22Rv1 (cell line): ENCODE results near the gene UPB1.

Source experiments
- H3K27ac ChIP-seq: fragments of 450-650 bp; 2 replicates; pipeline ENCODE4 v1.5.1; 2017
- ZFX ChIP-seq: fragments of 450-650 bp; IDR thresholded peaks from 2 replicates; pipeline ENCODE4 v1.6.1; 2017; ENCODE audit warnings: antibody characterized with exemption, borderline replicate concordance
- TF ChIP-seq, protein P1 (sequence below): fragments of 450-650 bp; IDR thresholded peaks from 2 replicates; pipeline ENCODE4 v1.5.1; 2017; ENCODE audit warnings: mild to moderate bottlenecking

The UPB1 gene

DNA sequence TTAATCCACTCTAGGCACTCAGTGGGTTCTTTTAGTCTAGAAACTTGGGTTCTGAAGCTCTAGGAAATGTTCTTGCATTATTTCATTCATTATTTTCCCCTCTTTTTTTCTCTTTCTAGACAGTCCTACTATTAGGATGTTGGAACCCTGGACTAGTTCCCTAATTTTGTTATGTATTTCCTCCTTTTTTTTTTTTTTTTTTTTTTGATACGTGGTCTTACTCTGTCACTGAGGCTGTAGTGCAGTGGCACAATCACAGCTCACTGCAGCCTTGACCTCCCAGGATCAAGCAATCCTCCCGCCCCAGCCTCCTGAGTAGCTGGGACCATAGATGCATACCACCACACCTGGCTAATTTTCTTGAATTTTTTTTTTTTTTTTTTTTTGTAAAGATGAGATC lies 9.4 kb downstream of the UPB1 start:
- no peak overlapping the region for H3K27ac ChIP-seq
- TF ChIP-seq ZFX = no peak
- TF ChIP-seq, protein P1, sequence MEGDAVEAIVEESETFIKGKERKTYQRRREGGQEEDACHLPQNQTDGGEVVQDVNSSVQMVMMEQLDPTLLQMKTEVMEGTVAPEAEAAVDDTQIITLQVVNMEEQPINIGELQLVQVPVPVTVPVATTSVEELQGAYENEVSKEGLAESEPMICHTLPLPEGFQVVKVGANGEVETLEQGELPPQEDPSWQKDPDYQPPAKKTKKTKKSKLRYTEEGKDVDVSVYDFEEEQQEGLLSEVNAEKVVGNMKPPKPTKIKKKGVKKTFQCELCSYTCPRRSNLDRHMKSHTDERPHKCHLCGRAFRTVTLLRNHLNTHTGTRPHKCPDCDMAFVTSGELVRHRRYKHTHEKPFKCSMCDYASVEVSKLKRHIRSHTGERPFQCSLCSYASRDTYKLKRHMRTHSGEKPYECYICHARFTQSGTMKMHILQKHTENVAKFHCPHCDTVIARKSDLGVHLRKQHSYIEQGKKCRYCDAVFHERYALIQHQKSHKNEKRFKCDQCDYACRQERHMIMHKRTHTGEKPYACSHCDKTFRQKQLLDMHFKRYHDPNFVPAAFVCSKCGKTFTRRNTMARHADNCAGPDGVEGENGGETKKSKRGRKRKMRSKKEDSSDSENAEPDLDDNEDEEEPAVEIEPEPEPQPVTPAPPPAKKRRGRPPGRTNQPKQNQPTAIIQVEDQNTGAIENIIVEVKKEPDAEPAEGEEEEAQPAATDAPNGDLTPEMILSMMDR = no peak

- TF ChIP-seq ZFX = no peak
- TF ChIP-seq, protein P1 = no peak
- H3K27ac ChIP-seq = no peak overlapping the region
Measured at GRCh38 chr22:24504956-24505736, 10.0 kb downstream of the UPB1 start.

DNA sequence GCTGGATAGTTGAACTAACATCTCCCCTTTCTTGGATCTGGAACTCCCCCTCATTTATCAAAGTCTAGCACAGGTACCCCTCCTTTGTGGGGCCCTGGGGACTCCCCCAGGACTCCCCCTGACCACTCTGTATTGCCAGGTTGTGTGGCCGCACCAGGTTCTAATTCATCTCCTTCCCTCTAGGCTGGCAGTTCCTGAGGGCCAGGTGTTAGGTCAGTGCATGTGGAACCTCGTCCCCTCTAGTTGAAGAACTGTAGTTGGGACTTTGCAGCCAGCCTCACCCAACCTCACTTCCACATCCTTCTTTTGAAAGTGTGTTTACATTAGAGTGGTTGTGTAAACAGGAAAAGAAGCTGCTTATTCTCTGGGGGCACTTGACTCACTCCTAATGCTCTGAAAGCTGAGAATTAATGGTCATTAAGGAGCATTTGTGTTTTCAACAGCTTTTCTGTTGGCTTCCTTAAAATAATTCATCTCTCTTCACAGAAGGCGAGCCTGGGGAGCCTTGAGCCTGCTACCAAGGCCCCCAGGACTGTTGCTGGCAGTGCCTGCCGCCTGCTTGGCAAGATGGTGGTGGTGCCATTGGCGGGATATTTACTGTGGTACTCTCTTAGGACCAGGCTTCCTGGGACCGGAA lies 11.8 kb downstream of the UPB1 start:
- no peak overlapping the region for H3K27ac ChIP-seq
- no peak for TF ChIP-seq ZFX
- TF ChIP-seq, protein P1 = no peak

DNA sequence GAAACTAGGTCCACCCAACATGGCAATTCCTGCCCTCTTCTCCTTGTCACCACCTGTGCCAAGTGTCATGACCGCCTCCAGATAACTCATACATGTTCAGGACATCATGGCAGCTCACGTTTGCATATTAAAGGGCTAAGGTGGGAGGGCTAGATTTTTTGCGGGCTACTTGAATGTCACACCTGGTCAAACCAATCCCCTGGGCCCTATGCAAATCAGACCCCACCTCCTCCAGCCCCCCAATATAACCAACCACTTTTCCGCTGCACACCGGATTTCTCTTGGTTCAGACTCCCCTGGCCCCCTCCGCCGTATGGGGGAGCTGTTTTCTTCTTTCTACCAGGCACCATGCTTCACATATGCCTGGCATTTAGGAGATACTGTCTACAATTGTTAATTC lies 12.6 kb downstream of the UPB1 start:
- TF ChIP-seq ZFX = no peak
- TF ChIP-seq, protein P1 = no peak
- no peak overlapping the region for H3K27ac ChIP-seq

DNA sequence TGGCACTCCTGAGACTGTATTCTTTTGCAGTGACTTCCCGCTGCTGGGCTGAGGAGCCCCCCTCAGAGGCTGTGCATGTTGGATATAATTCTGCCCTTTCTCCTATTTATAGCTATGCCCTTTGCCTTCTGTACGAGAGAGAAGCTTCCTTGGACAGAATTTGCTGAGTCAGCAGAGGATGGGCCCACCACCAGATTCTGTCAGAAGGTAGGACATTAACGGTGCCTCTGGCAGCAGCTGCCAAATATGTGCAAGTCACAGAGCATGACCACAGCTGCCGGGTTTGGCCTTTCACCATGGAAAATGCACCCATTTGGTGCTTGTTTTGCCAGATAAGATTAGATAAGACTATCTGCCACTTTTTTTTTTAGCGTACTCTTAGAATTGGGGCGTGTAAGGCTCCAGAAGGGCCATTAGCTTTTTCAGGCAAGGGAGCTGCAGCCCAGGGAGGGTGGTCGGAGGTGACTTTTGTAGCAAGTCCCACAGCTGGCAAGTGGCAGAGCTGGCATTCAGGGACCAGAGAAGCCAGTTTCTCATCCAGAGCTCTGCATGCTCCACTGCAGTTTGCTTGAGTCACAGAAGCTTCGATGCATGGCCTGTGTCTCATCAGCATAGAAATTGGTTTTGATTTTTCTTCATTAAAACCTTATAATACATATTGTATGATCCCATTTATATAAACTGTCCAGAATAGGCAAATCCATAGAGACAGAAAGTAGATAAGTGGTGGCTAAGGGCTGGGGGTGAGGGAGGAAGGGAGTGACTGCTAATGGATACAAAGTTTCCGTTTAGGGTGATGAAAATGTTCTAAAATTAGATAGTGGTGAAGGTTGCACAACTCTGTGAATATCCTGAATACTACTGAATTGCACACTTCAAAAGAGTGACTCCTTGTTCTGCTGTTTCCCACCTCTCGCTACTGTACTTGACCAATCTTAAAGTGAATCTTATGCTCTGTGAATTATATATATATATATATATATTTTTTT lies 15.8 kb downstream of the UPB1 start:
- H3K27ac ChIP-seq = peak overlapping the region; percentile 39; the same call in 1 of the 2 replicates

DNA sequence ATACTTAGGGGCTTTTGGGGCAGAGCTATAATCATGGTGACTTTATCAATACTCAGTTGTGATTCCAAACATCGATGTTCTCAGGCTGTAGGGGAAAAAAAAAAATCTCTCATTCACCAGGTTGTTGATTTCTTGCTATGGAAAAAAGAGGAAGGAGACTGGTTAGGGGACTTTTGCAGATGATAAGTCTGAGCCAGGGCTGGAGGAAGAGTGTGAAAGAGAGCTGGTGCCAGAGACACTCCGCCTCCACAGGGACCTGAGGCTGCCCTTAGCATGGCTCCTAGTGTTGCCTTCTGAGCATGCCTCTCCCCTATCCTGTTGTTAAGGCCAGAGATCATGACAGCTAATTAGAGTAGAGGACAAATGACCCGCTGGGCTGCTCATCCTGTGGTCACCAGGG lies 16.9 kb downstream of the UPB1 start:
- no peak for TF ChIP-seq ZFX
- TF ChIP-seq, protein P1 = no peak
- no peak overlapping the region for H3K27ac ChIP-seq

More for the DNA sequence above, 15.8 kb downstream of the UPB1 start:
- TF ChIP-seq ZFX = no peak
- TF ChIP-seq, protein P1 = no peak
